Astrocyte (in vitro differentiated cells and primary cell): ENCODE data around the gene DERA. TPM values are rescaled to one million over a fixed set of nuclear protein-coding genes. Genes with fewer than 3 reads are reported as not detected.
A peak's percentile ranks its signal among the peaks of the same experiment; 100 is the strongest.

Experiments used
- DNase-seq: peaks from one replicate; pipeline ENCODE4 v3.0.0-alpha.2; 2010; ENCODE audit warnings: low read depth
- FAIRE-seq: peaks from 2 replicates; lab custom pipeline; 2011; peaks lifted over from hg19 to GRCh38; lab: Jason Lieb, UNC
- H2AFZ ChIP-seq: 2 replicates; pipeline ENCODE4 v1.6.0; 2012; ENCODE audit warnings: low read depth, low read length, inconsistent platforms
- H3K27ac ChIP-seq: 2 replicates; pipeline ENCODE4 v1.5.1; 2011; ENCODE audit warnings: low read depth, low read length, inconsistent platforms
- H3K27me3 ChIP-seq: 2 replicates; pipeline ENCODE4 v1.6.0; 2011; ENCODE audit warnings: low read length, inconsistent platforms; ENCODE audit not compliant: insufficient read depth
- H3K36me3 ChIP-seq: 2 replicates; pipeline ENCODE4 v1.5.1; 2011; ENCODE audit warnings: low read length, inconsistent platforms; ENCODE audit not compliant: insufficient read depth
- H3K4me1 ChIP-seq: 2 replicates; pipeline ENCODE4 v1.5.1; 2011; ENCODE audit warnings: low read length, inconsistent platforms; ENCODE audit not compliant: insufficient read depth
- H3K4me2 ChIP-seq: 2 replicates; pipeline ENCODE4 v1.6.0; 2012; ENCODE audit warnings: low read length, inconsistent platforms
- H3K4me3 ChIP-seq: 2 replicates; pipeline ENCODE4 v1.5.1; 2011; ENCODE audit warnings: low read depth, mild to moderate bottlenecking, low read length, inconsistent platforms; ENCODE audit not compliant: insufficient read depth
- H3K79me2 ChIP-seq: 2 replicates; pipeline ENCODE4 v1.6.0; 2012; ENCODE audit warnings: mild to moderate bottlenecking, low read length, inconsistent platforms; ENCODE audit not compliant: insufficient read depth
- H3K9ac ChIP-seq: 2 replicates; pipeline ENCODE4 v1.6.0; 2012; ENCODE audit warnings: mild to moderate bottlenecking, low read length, inconsistent platforms
- H3K9me3 ChIP-seq: 2 replicates; pipeline ENCODE4 v1.5.1; 2012; ENCODE audit warnings: low read depth, mild to moderate bottlenecking, low read length, inconsistent platforms; ENCODE audit not compliant: insufficient read depth
- H4K20me1 ChIP-seq: 2 replicates; pipeline ENCODE4 v1.6.0; 2012; ENCODE audit warnings: low read length, inconsistent platforms; ENCODE audit not compliant: insufficient read depth
- H3K27ac Mint-ChIP-seq: one replicate; pipeline ENCODE4 v1.8.0; 2021; ENCODE audit warnings: mild to moderate bottlenecking, mixed read lengths; ENCODE audit not compliant: unreplicated experiment
- H3K27me3 Mint-ChIP-seq: one replicate; pipeline ENCODE4 v1.8.0; 2021; ENCODE audit warnings: low read depth, mixed read lengths; ENCODE audit not compliant: unreplicated experiment
- H3K36me3 Mint-ChIP-seq: one replicate; pipeline ENCODE4 v1.8.0; 2021; ENCODE audit warnings: low read depth, mixed read lengths; ENCODE audit not compliant: unreplicated experiment
- H3K4me1 Mint-ChIP-seq: one replicate; pipeline ENCODE4 v1.8.0; 2021; ENCODE audit warnings: low read depth, mixed read lengths; ENCODE audit not compliant: unreplicated experiment
- H3K4me3 Mint-ChIP-seq: one replicate; pipeline ENCODE4 v1.8.0; 2021; ENCODE audit warnings: mild to moderate bottlenecking, moderate library complexity, mixed read lengths; ENCODE audit not compliant: unreplicated experiment
- H3K9me3 Mint-ChIP-seq: one replicate; pipeline ENCODE4 v1.8.0; 2021; ENCODE audit warnings: mild to moderate bottlenecking, mixed read lengths; ENCODE audit not compliant: unreplicated experiment
- CTCF ChIP-seq: IDR thresholded peaks from 2 replicates; pipeline ENCODE4 v1.5.1; 2011; ENCODE audit warnings: low read depth, mild to moderate bottlenecking, inconsistent platforms, low read length, moderate library complexity; ENCODE audit not compliant: insufficient read depth
- EZH2 ChIP-seq: IDR thresholded peaks from 2 replicates; pipeline ENCODE4 v1.6.1; 2012; ENCODE audit warnings: mild to moderate bottlenecking, low read length, inconsistent platforms; ENCODE audit not compliant: insufficient read depth
- total RNA-seq: library from RNA; stranded (reverse); gene quantifications from 2 replicates; pipeline ENCODE4 v1.2.1, GENCODE V29; 2021

The DERA gene
- total RNA-seq, 1 donor from 2014 or later, result 40.1 TPM

DNA sequence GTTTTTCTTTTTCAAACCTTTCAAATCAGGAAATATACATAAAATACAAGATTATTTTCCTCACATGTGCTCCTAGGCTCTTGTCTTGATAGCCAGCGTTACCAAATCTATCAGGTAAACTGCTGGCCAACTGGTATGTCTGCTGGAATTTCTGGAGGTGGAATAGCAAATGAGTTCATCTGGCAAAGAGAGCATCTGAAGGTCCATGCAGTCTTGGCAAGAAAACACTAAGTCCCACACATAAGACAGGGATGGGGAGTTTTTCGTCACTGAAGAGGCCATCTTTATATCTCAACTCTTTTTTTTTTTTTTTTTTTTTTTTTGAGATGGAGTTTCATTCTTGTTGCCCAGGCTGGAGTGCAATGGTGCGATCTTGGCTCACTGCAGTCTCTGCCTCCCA, 60.1 kb downstream of the DERA start:
- Histone ChIP-seq H3K27ac (no peak overlapping the region), H3K4me3 (no peak overlapping the region), H3K27me3 (no peaks in the 10 kb centered on the region), H3K4me1 (peaks cover 6% of the 10 kb centered on the region), H3K9ac (no peak overlapping the region), H2AFZ (no peak overlapping the region), H3K4me2 (no peak overlapping the region), H3K9me3 (no peaks in the 10 kb centered on the region), H3K36me3 (peaks cover 2% of the 10 kb centered on the region), H4K20me1 (no peaks in the 10 kb centered on the region), H3K79me2 (no peaks in the 10 kb centered on the region)
- Mint-ChIP-seq H3K27me3 (no peaks in the 10 kb centered on the region), H3K9me3 (no peaks in the 10 kb centered on the region), H3K27ac (no peak overlapping the region), H3K4me1 (peaks cover 9% of the 10 kb centered on the region), H3K36me3 (peaks cover 17% of the 10 kb centered on the region), H3K4me3 (no peak overlapping the region)
- TF ChIP-seq CTCF (no peak), EZH2 (no peak)
- DNase-seq, result peak; percentile 58
- FAIRE-seq, result no peak

- Histone ChIP-seq H3K4me2 (no peak overlapping the region), H3K79me2 (no peaks in the 10 kb centered on the region), H3K27ac (no peak overlapping the region), H2AFZ (no peak overlapping the region), H3K36me3 (peaks cover 8% of the 10 kb centered on the region), H4K20me1 (no peaks in the 10 kb centered on the region), H3K27me3 (no peaks in the 10 kb centered on the region), H3K4me1 (peaks cover 2% of the 10 kb centered on the region), H3K4me3 (no peak overlapping the region), H3K9me3 (no peaks in the 10 kb centered on the region), H3K9ac (no peak overlapping the region)
- peaks cover 2% of the 10 kb centered on the region for H3K4me1 Mint-ChIP-seq
- H3K4me3 Mint-ChIP-seq, result no peak overlapping the region
- H3K9me3 Mint-ChIP-seq, result no peaks in the 10 kb centered on the region
- H3K36me3 Mint-ChIP-seq, result peaks cover 15% of the 10 kb centered on the region
- no peak for DNase-seq
- no peak for TF ChIP-seq CTCF
- TF ChIP-seq EZH2, result no peak
- FAIRE-seq, result no peak
- H3K27ac Mint-ChIP-seq, result no peak overlapping the region
- H3K27me3 Mint-ChIP-seq, result no peaks in the 10 kb centered on the region
These were observed 61.8 kb downstream of the DERA start for GRCh38 chr12:15972894-15973293.

DNA sequence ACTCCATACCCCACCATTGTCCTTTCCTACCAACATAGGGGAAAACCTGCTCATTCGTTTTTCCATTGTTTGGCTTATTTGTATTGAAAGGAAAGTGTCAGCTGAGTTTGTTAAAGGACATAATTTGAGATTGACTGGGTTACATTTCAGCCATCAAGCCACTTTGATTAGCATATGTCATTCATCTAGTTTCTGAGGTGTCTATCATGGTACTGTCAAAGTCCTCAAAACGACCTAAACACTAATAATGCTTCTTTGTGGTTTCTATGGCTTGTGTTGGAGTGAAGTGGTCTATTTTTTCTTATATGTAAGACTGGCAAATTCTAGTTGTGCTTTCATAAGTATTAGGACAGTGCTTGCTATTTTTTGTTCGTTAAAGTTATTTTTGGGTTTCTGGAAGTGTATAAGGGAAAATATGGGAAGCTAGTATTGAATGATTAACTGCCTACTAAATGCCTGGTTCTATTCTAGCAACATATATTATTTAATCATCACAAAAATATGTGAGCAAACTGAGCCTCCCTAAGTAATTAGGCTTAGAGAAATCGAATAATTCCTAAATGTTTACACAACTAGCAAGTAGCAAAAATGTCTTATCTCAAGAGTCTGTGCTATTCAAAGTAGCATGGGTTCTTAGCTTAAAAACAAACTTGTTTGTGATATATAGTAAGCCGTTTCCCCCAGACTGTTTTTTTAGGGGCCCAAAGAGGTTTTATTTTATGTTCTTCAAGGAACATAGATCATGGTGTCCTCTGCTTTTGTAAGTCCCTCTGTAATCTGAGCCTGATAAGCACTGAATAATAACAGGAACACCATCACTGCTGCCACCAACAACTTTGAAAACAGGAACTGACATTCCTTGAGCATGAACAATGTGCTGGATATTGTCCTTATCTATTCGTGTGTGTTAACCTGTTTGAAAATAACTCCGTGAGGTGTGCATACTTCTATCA, 67.1 kb downstream of the DERA start:
- peak; percentile 73 for FAIRE-seq
- H3K79me2 ChIP-seq, result no peaks in the 10 kb centered on the region
- H3K4me1 ChIP-seq, result peaks cover 29% of the 10 kb centered on the region
- H3K4me2 ChIP-seq, result peak overlapping the region; percentile 65
- H3K9ac ChIP-seq, result peak overlapping the region; percentile 33
- H3K27ac Mint-ChIP-seq, result peak overlapping the region; percentile 71
- TF ChIP-seq CTCF (no peak), EZH2 (no peak)
- H2AFZ ChIP-seq, result no peak overlapping the region
- H4K20me1 ChIP-seq, result no peaks in the 10 kb centered on the region
- H3K4me1 Mint-ChIP-seq, result peaks cover 28% of the 10 kb centered on the region
- H3K36me3 Mint-ChIP-seq, result peaks cover 6% of the 10 kb centered on the region
- no peaks in the 10 kb centered on the region for H3K27me3 ChIP-seq
- peak; percentile 88 for DNase-seq
- no peak overlapping the region for H3K4me3 Mint-ChIP-seq
- no peak overlapping the region for H3K4me3 ChIP-seq
- H3K9me3 ChIP-seq, result no peaks in the 10 kb centered on the region
- peaks cover 8% of the 10 kb centered on the region for H3K36me3 ChIP-seq
- H3K9me3 Mint-ChIP-seq, result no peaks in the 10 kb centered on the region
- H3K27me3 Mint-ChIP-seq, result no peaks in the 10 kb centered on the region
- peak overlapping the region; percentile 91 for H3K27ac ChIP-seq
